ENCODE data around the gene TLCD1.

Gene TLCD1

DNA sequence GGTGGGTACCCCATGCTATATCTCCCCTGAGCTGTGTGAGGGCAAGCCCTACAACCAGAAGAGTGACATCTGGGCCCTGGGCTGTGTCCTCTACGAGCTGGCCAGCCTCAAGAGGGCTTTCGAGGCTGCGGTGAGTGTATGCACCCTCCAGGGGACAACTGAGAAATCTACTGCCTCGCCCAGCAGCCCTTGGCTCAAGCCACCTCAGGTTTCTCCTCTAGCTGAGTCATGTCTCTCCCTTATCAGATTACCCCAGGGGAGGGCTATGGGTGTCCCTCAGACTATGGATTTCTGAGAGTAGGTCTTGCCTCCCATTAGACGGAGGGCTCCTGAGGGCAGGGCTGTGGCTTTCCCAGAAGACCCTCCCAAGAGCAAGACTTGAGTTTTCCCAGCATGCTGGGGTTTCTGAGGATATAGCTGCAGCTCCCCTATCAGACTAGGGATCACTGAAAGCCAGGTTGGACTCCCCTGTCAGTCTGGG lies 9.2 kb upstream of the TLCD1 start:
- intact Hi-C loops (cut with DNase I; ENCODE audit: low total_unique reads): no loop called here
- H3K27ac ChIP-seq: no peak overlapping the region
- TF ChIP-seq, protein P1, sequence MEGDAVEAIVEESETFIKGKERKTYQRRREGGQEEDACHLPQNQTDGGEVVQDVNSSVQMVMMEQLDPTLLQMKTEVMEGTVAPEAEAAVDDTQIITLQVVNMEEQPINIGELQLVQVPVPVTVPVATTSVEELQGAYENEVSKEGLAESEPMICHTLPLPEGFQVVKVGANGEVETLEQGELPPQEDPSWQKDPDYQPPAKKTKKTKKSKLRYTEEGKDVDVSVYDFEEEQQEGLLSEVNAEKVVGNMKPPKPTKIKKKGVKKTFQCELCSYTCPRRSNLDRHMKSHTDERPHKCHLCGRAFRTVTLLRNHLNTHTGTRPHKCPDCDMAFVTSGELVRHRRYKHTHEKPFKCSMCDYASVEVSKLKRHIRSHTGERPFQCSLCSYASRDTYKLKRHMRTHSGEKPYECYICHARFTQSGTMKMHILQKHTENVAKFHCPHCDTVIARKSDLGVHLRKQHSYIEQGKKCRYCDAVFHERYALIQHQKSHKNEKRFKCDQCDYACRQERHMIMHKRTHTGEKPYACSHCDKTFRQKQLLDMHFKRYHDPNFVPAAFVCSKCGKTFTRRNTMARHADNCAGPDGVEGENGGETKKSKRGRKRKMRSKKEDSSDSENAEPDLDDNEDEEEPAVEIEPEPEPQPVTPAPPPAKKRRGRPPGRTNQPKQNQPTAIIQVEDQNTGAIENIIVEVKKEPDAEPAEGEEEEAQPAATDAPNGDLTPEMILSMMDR (IDR thresholded peaks at IDR 0.05): no peak
- no peaks in the 10 kb centered on the region for H3K9me3 ChIP-seq
- H3K4me1 ChIP-seq: no peaks in the 10 kb centered on the region
- H3K27me3 ChIP-seq: no peaks in the 10 kb centered on the region
- H3K4me3 ChIP-seq: no peak overlapping the region
- no peak for DNase-seq
- H3K36me3 ChIP-seq: no peaks in the 10 kb centered on the region

DNA sequence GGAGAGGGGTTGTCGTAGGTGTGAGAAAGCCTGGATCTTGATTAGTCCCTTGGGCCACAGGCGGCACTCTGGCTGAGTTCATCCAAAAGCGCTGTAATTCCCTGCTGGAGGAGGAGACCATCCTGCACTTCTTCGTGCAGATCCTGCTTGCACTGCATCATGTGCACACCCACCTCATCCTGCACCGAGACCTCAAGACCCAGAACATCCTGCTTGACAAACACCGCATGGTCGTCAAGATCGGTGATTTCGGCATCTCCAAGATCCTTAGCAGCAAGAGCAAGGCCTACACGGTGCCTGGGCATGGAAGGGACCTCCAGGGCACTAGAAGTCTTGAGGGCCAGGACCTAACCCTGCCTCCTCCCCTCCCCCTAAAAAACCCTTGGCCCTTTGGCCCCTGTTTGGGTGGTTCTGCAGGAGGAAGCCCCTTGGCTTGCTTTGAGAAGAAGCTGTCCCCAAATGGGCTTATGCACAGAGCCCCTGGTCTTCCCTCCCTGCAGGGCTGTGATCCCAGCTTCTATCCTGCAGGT lies 8.7 kb upstream of the TLCD1 start:
- Histone ChIP-seq H3K27me3 (no peaks in the 10 kb centered on the region), H3K9me3 (no peaks in the 10 kb centered on the region), H3K4me3 (no peak overlapping the region), H3K4me1 (no peaks in the 10 kb centered on the region), H3K27ac (no peak overlapping the region), H3K36me3 (no peaks in the 10 kb centered on the region)
- DNase-seq: no peak
- TF ChIP-seq, protein P1 (IDR thresholded peaks at IDR 0.05): no peak
- intact Hi-C loops (cut with DNase I; ENCODE audit: low total_unique reads): no loop called here

DNA sequence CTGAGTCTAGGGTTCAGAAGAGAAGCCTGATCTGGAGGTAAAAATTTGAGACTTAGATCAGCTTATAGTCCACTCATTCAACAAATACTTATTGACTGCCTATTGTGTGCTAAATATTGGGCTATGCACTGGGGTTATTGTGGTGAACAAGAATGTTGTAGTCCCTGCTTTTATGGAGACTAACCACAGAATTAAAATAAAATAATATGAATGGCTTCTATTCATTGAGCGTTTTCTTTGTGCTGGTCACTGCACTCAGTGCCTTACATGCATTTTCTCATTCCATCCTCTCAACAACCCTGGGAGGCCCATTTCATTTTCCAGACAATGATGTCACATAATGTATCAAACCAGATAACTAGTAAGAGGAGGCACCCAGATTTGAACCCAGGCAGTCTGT lies 7.3 kb upstream of the TLCD1 start:
- no peaks in the 10 kb centered on the region for H3K9me3 ChIP-seq
- peaks cover 0 to 5% (median 0%) of the 10 kb centered on the region in 4 donors for H3K4me1 ChIP-seq
- H3K4me3 ChIP-seq: no peak overlapping the region
- no peak for DNase-seq
- no peaks in the 10 kb centered on the region for H3K36me3 ChIP-seq
- TF ChIP-seq, protein P1 (IDR thresholded peaks at IDR 0.05): no peak
- intact Hi-C loops (cut with DNase I; ENCODE audit: low total_unique reads): no loop called here
- no peak overlapping the region for H3K27ac ChIP-seq
- no peaks in the 10 kb centered on the region for H3K27me3 ChIP-seq

DNA sequence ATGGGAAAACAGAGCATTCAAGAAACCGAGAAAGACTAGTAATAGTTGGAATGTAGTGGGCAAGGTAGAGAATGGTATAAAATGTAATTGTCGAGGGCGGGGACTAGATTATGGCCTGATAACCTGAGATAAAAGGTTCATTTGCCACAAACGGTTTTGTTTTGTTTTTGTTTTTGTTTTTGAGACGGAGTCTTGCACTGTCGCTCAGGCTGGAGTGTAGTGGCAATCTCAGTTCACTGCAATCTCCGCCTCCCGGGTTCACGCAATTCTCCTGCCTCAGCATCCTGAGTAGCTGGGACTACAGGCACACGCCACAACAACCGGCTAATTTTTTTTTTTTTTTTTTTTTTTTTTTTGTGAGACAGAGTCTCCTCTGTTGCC lies 3.9 kb upstream of the TLCD1 start:
- intact Hi-C loops (cut with DNase I; ENCODE audit: low total_unique reads): loop anchor here (2.0 to 5.0 kb wide), 2 partner anchors 13 to 167 kb away; partner anchors contain the start of gene FLOT2
- H3K4me3 ChIP-seq: no peak overlapping the region
- no peaks in the 10 kb centered on the region for H3K36me3 ChIP-seq
- H3K4me1 ChIP-seq: peaks cover 4 to 31% (median 19%) of the 10 kb centered on the region in 4 donors
- no peaks in the 10 kb centered on the region for H3K27me3 ChIP-seq
- TF ChIP-seq, protein P1 (IDR thresholded peaks at IDR 0.05): no peak
- H3K9me3 ChIP-seq: no peaks in the 10 kb centered on the region
- no peak for DNase-seq
- H3K27ac ChIP-seq: no peak overlapping the region

DNA sequence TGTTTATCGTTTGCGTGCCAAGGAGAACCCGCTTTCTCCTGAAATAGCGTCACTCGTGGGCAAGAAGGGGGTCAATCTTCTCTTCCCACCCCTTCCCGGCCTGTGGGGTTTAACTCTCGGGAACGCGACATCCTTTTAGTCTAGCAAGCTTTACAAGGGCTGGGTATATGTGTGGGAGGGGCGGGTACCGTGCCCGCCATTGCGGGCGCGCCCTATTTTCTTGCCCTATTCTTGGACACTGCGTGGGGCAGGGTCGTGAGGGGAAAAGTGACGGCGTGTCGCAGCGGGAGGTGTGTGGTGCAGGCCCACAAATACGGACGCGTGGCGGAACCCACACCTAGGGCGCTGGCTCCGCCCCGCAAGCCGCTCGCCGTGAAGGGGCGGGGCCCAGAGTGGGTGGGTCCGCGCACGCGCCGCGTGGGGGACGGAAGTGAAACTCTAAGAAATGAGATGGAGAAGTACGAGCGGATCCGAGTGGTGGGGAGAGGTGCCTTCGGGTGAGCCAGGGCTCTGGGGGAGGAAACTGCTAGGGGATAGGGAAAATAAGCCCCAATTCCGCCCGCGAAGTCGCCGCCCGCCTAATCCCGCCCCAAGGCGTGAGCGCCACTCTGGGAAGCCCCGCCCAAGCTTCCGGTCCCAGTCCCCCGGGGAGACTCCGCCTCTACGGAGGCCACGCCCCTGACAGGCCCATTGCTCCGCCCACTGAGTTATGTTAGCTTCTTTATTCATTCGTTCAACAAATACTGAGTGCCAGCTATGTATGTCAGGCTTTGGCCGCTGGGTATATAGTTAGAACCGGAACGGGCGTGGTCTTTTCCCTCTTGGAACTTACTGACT lies 2.5 kb upstream of the TLCD1 start, which contains the start of gene NEK8:
Gene NEK8, plus strand, starts transcription at position 425 of the 837 bp plus-strand sequence. Its CDS starts 26 bp downstream, at position 451.
- peaks cover 4 to 32% (median 19%) of the 10 kb centered on the region in 4 donors for H3K4me1 ChIP-seq
- H3K9me3 ChIP-seq: no peaks in the 10 kb centered on the region
- H3K4me3 ChIP-seq: peak within 1 kb of the TSS; percentile 65 to 91
- no peaks in the 10 kb centered on the region for H3K27me3 ChIP-seq
- peak within 1 kb of the TSS; percentile 90 to 99 for H3K27ac ChIP-seq
- peaks cover 9 to 11% (median 10%) of the 10 kb centered on the region in 3 donors for H3K36me3 ChIP-seq
- intact Hi-C loops (cut with DNase I; ENCODE audit: low total_unique reads): loop anchor here (2.0 to 5.0 kb wide), 2 partner anchors 14 to 169 kb away; partner anchors contain the start of gene FLOT2
- peak; percentile 96 to 97 for DNase-seq
- TF ChIP-seq, protein P1 (IDR thresholded peaks at IDR 0.05): peak in 1 of 2 experiments; percentile 17

Measured in tibial artery (tissue), 4 donors.